Posterior vena cava (tissue), 2 donors: ENCODE results near the gene SLC22A16. TPM values are rescaled to one million over a fixed set of nuclear protein-coding genes. Genes with fewer than 3 reads are reported as not detected.
"Not testable (repeated sequence)": the region's sequence is repeated elsewhere in the genome, so short reads cannot be mapped to it uniquely, and the experiment has no call there.

Experiments
- DNase-seq: peaks from one replicate; pipeline ENCODE4 v3.0.0-alpha.2; 2020; ENCODE audit warnings: low spot score
- intact Hi-C, 2 donors: fragments of 100-400 bp; cut with DNase I; formaldehyde crosslinking; loops; one replicate each; pipeline versions ENCODE4 v1.14.1 to v1.14.2; 2022 to 2023
- total RNA-seq, 2 donors: library from RNA; stranded (reverse); fragmentation: NEBNext Ultra II Directional; extraction: Animal tissue kit (Norgen Biotek cat#: 25700); gene quantifications; one replicate each; pipeline ENCODE4 v1.2.1, GENCODE V29; 2021
- donor health status: DM: yes; HTN: yes; CAD: no.
- donor health status: DM: yes; HTN: yes; CAD: no.

The SLC22A16 gene
- total RNA-seq, 2 donors from 2014 or later = 1.00 to 1.6 TPM

GRCh38 chr6:110492584-110492983 lies 16.2 kb upstream of the SLC22A16 start:
- intact Hi-C loops = no loop called here
- no peak for DNase-seq

DNA sequence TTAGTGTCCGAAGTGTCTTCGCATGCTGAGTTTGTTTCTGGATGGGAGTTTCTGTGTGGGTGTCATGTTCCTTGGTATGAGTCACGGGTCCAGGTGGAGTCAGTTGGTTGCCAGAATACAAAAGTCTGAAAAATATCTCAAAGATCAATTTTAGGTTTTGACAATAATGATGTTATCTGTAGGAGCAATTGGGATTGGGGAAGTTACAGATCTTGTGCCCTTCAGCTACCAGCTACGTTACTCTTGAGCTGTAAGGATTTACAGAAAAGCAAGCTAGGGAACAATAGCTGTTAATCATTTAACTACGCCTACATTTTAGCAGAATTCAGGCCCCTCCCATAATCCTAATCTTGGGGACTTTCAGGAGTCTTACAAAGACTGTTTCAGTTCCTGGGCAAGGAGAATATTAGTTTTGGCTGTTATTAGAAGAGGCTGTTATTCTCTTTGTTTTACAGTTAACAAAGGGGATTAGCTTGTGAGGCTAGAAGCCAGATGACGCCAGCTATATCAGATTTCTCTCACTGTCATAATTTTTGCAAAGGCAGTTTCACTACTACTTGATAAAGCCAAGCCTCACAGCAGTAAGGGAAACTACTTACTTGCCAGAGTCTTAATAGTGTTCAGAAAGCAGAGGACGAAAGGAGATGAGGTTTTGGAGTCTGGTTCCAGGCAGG lies 15.4 kb upstream of the SLC22A16 start:
- intact Hi-C loops = no loop called here
- DNase-seq = no peak

DNA sequence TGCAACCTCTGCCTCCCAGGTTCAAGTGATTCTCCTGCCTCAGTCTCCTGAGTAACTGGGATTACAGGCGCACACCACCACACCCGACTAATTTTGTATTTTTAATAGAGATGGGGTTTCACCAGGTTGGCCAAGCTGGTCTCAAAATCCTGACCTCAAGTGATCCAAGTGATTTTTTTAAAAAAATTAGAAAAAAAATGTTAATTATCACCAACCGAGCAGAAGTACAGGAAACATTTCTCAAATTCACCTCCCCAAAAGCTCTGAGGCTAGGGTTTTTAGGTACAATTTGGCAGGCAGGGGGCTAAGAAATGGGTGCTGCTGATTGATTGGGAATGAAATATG lies 14.9 kb upstream of the SLC22A16 start:
- no peak for DNase-seq
- intact Hi-C loops = no loop called here

- no peak for DNase-seq
- intact Hi-C loops = no loop called here
These were observed 13.7 kb upstream of the SLC22A16 start for GRCh38 chr6:110490110-110490509.

DNA sequence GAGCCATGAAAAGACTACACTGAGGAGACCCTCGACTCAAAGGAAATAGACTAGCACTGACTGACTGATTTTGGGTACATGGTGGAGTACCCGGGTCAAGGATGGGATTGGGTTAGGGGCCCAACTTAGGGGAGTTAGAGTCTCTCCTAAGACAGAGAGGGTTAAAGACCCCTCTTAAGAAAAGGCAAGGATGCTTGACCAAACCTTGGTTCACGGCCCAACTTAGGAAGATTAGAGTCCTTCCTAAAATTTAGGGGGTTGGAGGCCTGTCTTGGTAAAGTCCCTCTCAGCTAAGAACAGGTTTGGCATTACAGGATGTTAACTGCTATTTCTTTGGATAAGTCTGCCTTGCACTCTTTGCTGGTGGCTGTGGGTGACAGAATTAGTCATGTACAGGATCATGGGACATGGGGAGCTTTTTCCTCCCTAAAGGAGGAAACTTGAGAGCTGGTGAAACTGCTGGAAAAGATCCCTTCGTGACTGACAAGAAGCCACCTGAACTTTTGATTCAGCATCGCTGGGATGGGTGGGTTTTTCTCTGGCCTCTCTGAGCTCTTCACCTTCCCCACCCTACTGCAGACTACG lies 12.3 kb upstream of the SLC22A16 start:
- no peak for DNase-seq
- intact Hi-C loops = no loop called here

GRCh38 chr6:110487968-110488381 lies 11.6 kb upstream of the SLC22A16 start:
- DNase-seq, intact Hi-C loops: not testable (repeated sequence)

- no peak for DNase-seq
These were observed 10.3 kb upstream of the SLC22A16 start for GRCh38 chr6:110486756-110487155.

DNA sequence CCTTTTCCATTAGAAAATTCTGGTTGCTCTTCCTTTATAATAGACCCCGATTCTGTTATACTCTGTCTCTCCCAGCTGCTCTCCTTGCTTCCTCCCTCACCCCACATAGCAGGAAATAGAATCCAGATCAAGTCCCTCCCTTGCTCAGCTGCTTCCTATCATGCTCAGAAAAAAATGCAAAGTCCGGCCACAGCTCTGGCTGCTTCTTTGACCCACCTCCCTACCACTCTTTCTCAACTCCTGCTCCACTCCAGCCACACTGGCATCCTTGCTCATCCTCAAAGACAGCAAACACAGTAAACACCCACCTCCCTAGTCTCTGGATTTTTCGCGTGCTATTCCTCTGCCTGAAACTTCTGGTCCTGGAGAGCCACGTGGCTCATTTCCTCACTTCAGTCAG lies 9.1 kb upstream of the SLC22A16 start:
- DNase-seq = no peak
- intact Hi-C loops = no loop called here

More at GRCh38 chr6:110486756-110487155, 10.3 kb upstream of the SLC22A16 start:
- intact Hi-C loops = no loop called here

- intact Hi-C loops = no loop called here
- DNase-seq = no peak
These were observed 7.9 kb upstream of the SLC22A16 start for GRCh38 chr6:110484321-110484720.

DNA sequence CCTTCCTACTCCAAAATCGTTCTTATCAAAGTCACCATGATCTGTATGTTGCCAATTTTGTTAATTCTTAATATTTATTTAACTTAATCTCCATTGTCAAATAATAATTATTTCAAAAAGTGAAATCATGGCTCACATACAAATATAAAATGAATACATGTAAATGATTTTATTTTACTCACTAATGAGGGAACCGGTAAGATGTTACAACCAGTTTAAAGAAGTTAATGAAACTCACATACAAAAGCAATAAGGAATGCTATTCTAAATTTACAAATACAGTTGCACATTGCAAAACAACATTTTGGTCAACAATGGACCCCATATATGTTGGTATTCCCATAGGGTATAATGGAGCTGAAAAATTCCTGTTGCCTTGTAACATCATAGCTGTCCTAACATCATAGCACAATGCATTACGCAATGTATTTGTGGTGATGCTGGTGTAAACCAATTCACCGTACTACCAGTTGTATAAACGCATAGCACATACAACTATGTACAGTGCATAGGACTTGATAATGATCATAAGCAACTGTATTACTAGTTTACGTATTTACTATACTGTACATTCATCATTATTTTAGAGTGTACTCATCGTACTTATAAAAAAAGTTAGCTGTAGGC lies 6.5 kb upstream of the SLC22A16 start:
- intact Hi-C loops = no loop called here
- DNase-seq = no peak

DNA sequence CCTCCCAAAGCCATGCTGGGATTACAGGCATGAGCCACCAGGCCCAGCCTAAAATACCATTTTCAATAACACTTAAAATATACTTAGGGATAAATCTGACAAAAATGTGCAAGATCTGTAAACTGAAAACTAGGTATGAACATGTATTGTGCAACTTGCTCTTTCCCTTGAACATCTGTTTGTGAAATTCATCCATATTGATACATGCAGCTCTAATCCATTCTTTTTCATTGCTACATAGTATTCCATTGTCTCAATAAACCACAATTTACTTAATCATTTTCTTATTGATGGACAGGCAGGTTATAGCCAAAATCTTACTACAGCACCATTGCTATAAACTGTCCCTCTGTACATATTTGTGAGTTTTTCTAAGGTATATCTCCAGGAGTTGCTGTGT lies 4.7 kb upstream of the SLC22A16 start:
- intact Hi-C loops = no loop called here
- DNase-seq = no peak

DNA sequence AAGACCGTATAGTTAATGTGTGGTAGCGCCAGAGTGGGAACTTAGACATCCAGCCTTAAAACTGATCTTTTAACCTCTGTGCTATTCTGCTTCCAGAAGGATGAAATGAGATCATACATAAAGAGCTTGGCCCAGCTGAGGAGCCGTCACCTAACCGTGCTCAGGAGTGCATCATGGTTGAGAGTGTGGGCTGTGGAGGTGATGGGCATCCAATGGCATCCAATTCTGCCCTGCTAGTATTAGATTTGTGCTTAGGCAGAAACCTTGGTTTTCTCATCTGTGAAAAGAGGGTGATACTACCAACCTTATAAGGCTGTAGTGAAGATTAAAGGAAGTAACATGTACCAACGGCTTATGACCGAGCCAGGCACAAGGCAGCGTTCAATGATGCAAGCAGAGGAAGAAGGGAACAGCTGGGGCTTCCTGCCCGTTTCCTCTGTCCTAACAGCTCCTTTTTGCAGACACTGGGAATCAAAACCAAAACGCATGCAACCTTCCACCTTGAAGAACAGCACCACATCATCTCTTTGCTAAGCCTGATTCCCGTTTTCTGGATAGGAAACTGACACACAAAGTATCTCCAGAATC lies 1.3 kb downstream of the SLC22A16 start:
- intact Hi-C loops = no loop called here

GRCh38 chr6:110474500-110474899 lies 1.9 kb downstream of the SLC22A16 start:
- intact Hi-C loops = no loop called here
- no peak for DNase-seq

More for the DNA sequence above, 1.3 kb downstream of the SLC22A16 start:
- no peak for DNase-seq

- intact Hi-C loops = no loop called here
- DNase-seq = no peak
These were observed 3.7 kb downstream of the SLC22A16 start for GRCh38 chr6:110472739-110473138.

- no peak for DNase-seq
- intact Hi-C loops = no loop called here
These were observed 4.6 kb downstream of the SLC22A16 start for GRCh38 chr6:110471726-110472365.

DNA sequence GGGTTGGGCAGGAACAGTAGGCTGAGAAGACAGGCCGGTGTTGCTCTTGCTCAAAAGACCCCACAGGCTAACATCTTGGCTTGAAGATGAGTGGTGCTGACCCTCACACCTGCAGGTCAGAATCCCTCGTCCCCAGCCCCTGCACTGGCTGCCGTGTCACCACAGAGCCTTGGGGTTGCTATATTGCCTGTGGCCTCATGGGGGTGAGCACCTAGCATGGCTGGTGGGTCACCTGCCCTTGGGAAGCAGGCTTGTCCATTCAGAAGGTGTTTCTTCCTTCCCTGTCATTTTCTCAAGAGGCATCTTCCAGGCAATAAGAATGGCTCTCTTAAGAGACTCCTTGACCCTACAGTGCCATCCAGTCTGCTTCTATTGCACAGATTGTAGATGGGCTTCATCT lies 7.7 kb downstream of the SLC22A16 start:
- intact Hi-C loops = no loop called here
- DNase-seq = no peak

GRCh38 chr6:110467566-110468140 lies 8.8 kb downstream of the SLC22A16 start:
- DNase-seq = no peak
- intact Hi-C loops = no loop called here

GRCh38 chr6:110462884-110463481 lies 13.4 kb downstream of the SLC22A16 start:
- intact Hi-C loops = no loop called here
- no peak for DNase-seq

- intact Hi-C loops = no loop called here
- DNase-seq = no peak
These were observed 15.0 kb downstream of the SLC22A16 start for GRCh38 chr6:110461376-110461775.
